Smooth muscle cell (in vitro differentiated cells): ENCODE measurements around the gene NOD2. TPM values are rescaled to one million over a fixed set of nuclear protein-coding genes. Genes with fewer than 3 reads are reported as not detected.

Experiments used
- DNase-seq: peaks from one replicate; lab custom pipeline; 2025; ENCODE audit not compliant: unreplicated experiment; lab: John Stamatoyannopoulos, UW
- H2AFZ ChIP-seq: fragments of 200-600 bp; sonication (generic); 2 replicates; pipeline ENCODE4 v1.6.0; 2016; ENCODE audit warnings: antibody characterized with exemption, low read depth, mild to moderate bottlenecking
- H3F3A ChIP-seq: fragments of 200-600 bp; sonication (generic); 2 replicates; pipeline ENCODE4 v1.6.0; 2017; ENCODE audit warnings: antibody characterized with exemption, low read depth
- H3K27ac ChIP-seq: fragments of 200-600 bp; sonication (generic); 2 replicates; pipeline ENCODE4 v1.5.1; 2016; ENCODE audit warnings: low read depth, mild to moderate bottlenecking
- H3K27me3 ChIP-seq: fragments of 200-600 bp; sonication (generic); 2 replicates; pipeline ENCODE4 v1.6.1; 2016; ENCODE audit warnings: low read depth, mild to moderate bottlenecking
- H3K36me3 ChIP-seq: fragments of 200-600 bp; sonication (generic); 2 replicates; pipeline ENCODE4 v1.5.1; 2016; ENCODE audit warnings: low read depth
- H3K4me1 ChIP-seq: fragments of 200-600 bp; sonication (generic); 2 replicates; pipeline ENCODE4 v1.5.1; 2016; ENCODE audit warnings: low read depth
- H3K4me2 ChIP-seq: fragments of 200-600 bp; sonication (generic); 2 replicates; pipeline ENCODE4 v1.6.0; 2016; ENCODE audit warnings: mild to moderate bottlenecking
- H3K4me3 ChIP-seq: fragments of 200-600 bp; sonication (generic); 2 replicates; pipeline ENCODE4 v1.5.1; 2016; ENCODE audit warnings: mild to moderate bottlenecking
- H3K79me2 ChIP-seq: fragments of 200-600 bp; sonication (generic); 2 replicates; pipeline ENCODE4 v1.6.0; 2016; ENCODE audit warnings: low read depth, mild to moderate bottlenecking
- H3K9ac ChIP-seq: fragments of 200-600 bp; sonication (generic); 2 replicates; pipeline ENCODE4 v1.6.0; 2016; ENCODE audit warnings: low read depth
- H3K9me3 ChIP-seq: fragments of 200-600 bp; sonication (generic); replicated peaks from 2 replicates; pipeline ENCODE4 v1.5.1; 2016; ENCODE audit warnings: low read depth
- H4K20me1 ChIP-seq: fragments of 200-600 bp; sonication (generic); 2 replicates; pipeline ENCODE4 v1.6.0; 2016; ENCODE audit warnings: low read depth
- CTCF ChIP-seq: fragments of 200-600 bp; sonication (generic); IDR thresholded peaks from 2 replicates; pipeline ENCODE4 v1.5.1; 2017; ENCODE audit warnings: borderline replicate concordance, mild to moderate bottlenecking, antibody characterized with exemption; ENCODE audit not compliant: insufficient read depth, poor library complexity, severe bottlenecking
- WGBS: methylation state at CpG from one replicate; pipeline ENCODE4 v1.1.7; 2016; ENCODE audit warnings: low lambda C conversion rate; 5-methylcytosine and 5-hydroxymethylcytosine counted together
- polyA plus RNA-seq: library from polyadenylated mRNA; unstranded; fragments of >200 nt; fragmentation: Nextera tagmentation; extraction: Ambion mirVana; gene quantifications from 2 replicates; pipeline ENCODE4 v1.2.1, GENCODE V29; 2016
- total RNA-seq: library from RNA; depleted of rRNA; stranded (reverse); fragments of >200 nt; gene quantifications from 2 replicates; pipeline ENCODE4 v1.2.3, GENCODE V29; 2014

NOD2 gene
- total and polyA plus RNA-seq, 2 experiments from 2014 or later, result 0.90 TPM; not detected in 1

DNA sequence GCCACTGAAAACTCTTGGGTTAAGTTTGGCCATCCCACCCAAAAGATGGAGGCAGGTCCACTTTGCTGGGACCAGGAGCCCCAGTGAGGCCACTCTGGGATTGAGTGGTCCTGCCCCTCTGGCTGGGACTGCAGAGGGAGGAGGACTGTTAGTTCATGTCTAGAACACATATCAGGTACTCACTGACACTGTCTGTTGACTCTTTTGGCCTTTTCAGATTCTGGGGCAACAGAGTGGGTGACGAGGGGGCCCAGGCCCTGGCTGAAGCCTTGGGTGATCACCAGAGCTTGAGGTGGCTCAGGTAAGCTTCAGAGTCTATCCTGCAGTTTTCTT, 29.0 kb downstream of the NOD2 start:
- Histone ChIP-seq H4K20me1 (no peaks in the 10 kb centered on the region), H2AFZ (no peak overlapping the region), H3K36me3 (no peaks in the 10 kb centered on the region), H3K79me2 (no peaks in the 10 kb centered on the region), H3K4me3 (no peak overlapping the region), H3K4me1 (no peaks in the 10 kb centered on the region), H3F3A (no peaks in the 10 kb centered on the region), H3K9me3 (no peaks in the 10 kb centered on the region), H3K27ac (no peak overlapping the region), H3K4me2 (no peak overlapping the region), H3K9ac (no peak overlapping the region), H3K27me3 (no peaks in the 10 kb centered on the region)
- no peak for DNase-seq
- 88% methylated on average over 1 of the region's 1 CpG for WGBS
- TF ChIP-seq CTCF, result no peak

DNA sequence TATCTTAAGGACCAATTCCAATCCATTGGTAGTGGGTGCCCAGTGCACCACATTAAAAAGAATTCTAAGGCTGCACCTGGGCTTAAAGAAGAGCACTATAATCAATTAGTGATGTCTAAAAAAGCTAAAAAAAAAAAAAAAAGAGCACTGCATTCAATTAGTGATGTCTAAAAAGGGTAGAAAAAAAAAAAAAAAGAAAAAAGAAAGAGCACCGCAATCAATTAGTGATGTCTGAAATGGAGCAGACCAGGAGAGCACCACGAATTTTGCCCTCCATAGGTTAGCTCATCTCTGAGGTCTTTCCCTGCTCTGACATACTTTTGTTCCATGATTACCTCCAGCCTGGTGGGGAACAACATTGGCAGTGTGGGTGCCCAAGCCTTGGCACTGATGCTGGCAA, 29.6 kb downstream of the NOD2 start:
- no peak overlapping the region for H3K4me2 ChIP-seq
- H3K79me2 ChIP-seq, result no peaks in the 10 kb centered on the region
- no peaks in the 10 kb centered on the region for H3F3A ChIP-seq
- H4K20me1 ChIP-seq, result no peaks in the 10 kb centered on the region
- no peaks in the 10 kb centered on the region for H3K4me1 ChIP-seq
- no peaks in the 10 kb centered on the region for H3K27me3 ChIP-seq
- 82% methylated on average over 2 of the region's 2 CpGs for WGBS
- H3K4me3 ChIP-seq, result no peak overlapping the region
- no peaks in the 10 kb centered on the region for H3K9me3 ChIP-seq
- H2AFZ ChIP-seq, result no peak overlapping the region
- no peak for DNase-seq
- H3K36me3 ChIP-seq, result no peaks in the 10 kb centered on the region
- no peak overlapping the region for H3K27ac ChIP-seq
- no peak for TF ChIP-seq CTCF
- no peak overlapping the region for H3K9ac ChIP-seq

GRCh38 chr16:50724306-50724705, 30.9 kb downstream of the NOD2 start:
- H3K4me3 ChIP-seq, result no peak overlapping the region
- no peaks in the 10 kb centered on the region for H3K36me3 ChIP-seq
- no peak for TF ChIP-seq CTCF
- H3K27me3 ChIP-seq, result no peaks in the 10 kb centered on the region
- H2AFZ ChIP-seq, result no peak overlapping the region
- no peaks in the 10 kb centered on the region for H3K9me3 ChIP-seq
- H3K9ac ChIP-seq, result no peak overlapping the region
- DNase-seq, result no peak
- no peak overlapping the region for H3K27ac ChIP-seq
- no peaks in the 10 kb centered on the region for H3K79me2 ChIP-seq
- no peaks in the 10 kb centered on the region for H4K20me1 ChIP-seq
- H3K4me2 ChIP-seq, result no peak overlapping the region
- H3K4me1 ChIP-seq, result no peaks in the 10 kb centered on the region
- H3F3A ChIP-seq, result no peaks in the 10 kb centered on the region

DNA sequence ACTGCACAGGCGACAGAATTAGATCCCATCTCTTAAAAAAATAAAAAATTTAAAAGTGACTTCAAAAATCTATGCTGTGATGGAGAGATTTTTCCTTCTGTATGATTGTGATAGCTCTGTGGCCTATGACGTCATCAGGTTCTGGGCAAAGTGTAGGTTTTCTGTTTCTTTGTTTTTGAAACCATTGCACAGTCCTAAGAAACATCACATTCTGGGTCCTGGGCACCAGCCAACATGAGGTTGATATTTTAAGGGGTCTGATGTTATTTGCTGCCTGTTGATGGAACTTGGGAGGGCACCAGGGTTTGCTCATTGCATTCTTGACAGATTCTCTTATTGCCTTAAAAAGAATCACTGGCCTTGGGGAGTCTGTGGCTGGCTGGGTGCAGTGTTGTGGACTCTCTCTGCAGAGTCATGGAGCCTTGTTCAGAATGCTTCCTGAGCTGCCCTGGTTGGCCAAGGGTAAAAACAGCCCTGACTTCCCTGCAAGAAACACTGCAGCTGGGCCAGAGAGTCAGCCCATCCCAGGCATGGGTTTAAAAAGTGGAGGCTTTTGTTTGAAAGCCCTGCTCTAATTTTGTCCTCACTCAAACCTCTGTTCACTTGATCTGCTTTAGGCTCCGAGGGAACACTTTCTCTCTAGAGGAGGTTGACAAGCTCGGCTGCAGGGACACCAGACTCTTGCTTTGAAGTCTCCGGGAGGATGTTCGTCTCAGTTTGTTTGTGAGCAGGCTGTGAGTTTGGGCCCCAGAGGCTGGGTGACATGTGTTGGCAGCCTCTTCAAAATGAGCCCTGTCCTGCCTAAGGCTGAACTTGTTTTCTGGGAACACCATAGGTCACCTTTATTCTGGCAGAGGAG, 38.0 kb downstream of the NOD2 start:
- Histone ChIP-seq H3K4me3 (no peak overlapping the region), H2AFZ (no peak overlapping the region), H3K9ac (no peak overlapping the region), H3K9me3 (no peaks in the 10 kb centered on the region), H3F3A (no peaks in the 10 kb centered on the region), H3K27me3 (no peaks in the 10 kb centered on the region), H3K4me1 (no peaks in the 10 kb centered on the region), H4K20me1 (no peaks in the 10 kb centered on the region), H3K4me2 (no peak overlapping the region), H3K36me3 (no peaks in the 10 kb centered on the region), H3K79me2 (no peaks in the 10 kb centered on the region), H3K27ac (no peak overlapping the region)
- WGBS, result 87% methylated on average over 6 of the region's 6 CpGs
- no peak for TF ChIP-seq CTCF
- DNase-seq, result no peak
